Trophoblast cell (in vitro differentiated cells and primary cell): Measurements from ENCODE around the gene CYP4B1.

Source experiments
- DNase-seq, 2 donors: peaks; one replicate each; pipeline ENCODE4 v3.0.0-alpha.2; 2016
- H2AFZ ChIP-seq: 2 replicates; pipeline ENCODE4 v1.6.1; 2013; ENCODE audit warnings: low read length, moderate library complexity, mild to moderate bottlenecking; ENCODE audit not compliant: insufficient read depth, poor library complexity
- H2AK5ac ChIP-seq: 2 replicates; pipeline ENCODE4 v1.6.1; 2013; ENCODE audit warnings: mild to moderate bottlenecking, low read length
- H2BK120ac ChIP-seq: 2 replicates; pipeline ENCODE4 v1.6.1; 2013; ENCODE audit warnings: low read length, mild to moderate bottlenecking, moderate library complexity; ENCODE audit not compliant: insufficient read depth, poor library complexity
- H2BK12ac ChIP-seq: 2 replicates; pipeline ENCODE4 v1.6.1; 2013; ENCODE audit warnings: mild to moderate bottlenecking, low read length, moderate library complexity
- H2BK5ac ChIP-seq: 2 replicates; pipeline ENCODE4 v1.6.1; 2013; ENCODE audit warnings: low read length, low read depth, moderate library complexity, mild to moderate bottlenecking; ENCODE audit not compliant: poor library complexity
- H3K14ac ChIP-seq: 2 replicates; pipeline ENCODE4 v1.6.1; 2013; ENCODE audit warnings: mild to moderate bottlenecking, low read length
- H3K18ac ChIP-seq: 2 replicates; pipeline ENCODE4 v1.6.1; 2013; ENCODE audit warnings: mild to moderate bottlenecking, low read length
- H3K23ac ChIP-seq: 2 replicates; pipeline ENCODE4 v1.6.1; 2013; ENCODE audit warnings: low read length
- H3K27ac ChIP-seq: 2 replicates; pipeline ENCODE4 v1.5.1; 2013; ENCODE audit warnings: low read depth, mild to moderate bottlenecking, inconsistent platforms, low read length, moderate library complexity
- H3K27me3 ChIP-seq: 2 replicates; pipeline ENCODE4 v1.6.1; 2013; ENCODE audit warnings: inconsistent platforms, mild to moderate bottlenecking, low read length, moderate library complexity; ENCODE audit not compliant: insufficient read depth
- H3K36me3 ChIP-seq, 2 experiments: 1 replicate in 1 of 2; 2 replicates in 1 of 2; pipeline ENCODE4 v1.6.1; 2013; ENCODE audit warnings: low read length in 2 of 2, mild to moderate bottlenecking in 2 of 2, moderate library complexity in 1 of 2; ENCODE audit not compliant: insufficient read depth in 2 of 2, control insufficient read depth in 1 of 2
- H3K4ac ChIP-seq: 2 replicates; pipeline ENCODE4 v1.6.1; 2013; ENCODE audit warnings: low read depth, mild to moderate bottlenecking, low read length, moderate library complexity
- H3K4me1 ChIP-seq, 2 experiments: 1 replicate in 1 of 2; 2 replicates in 1 of 2; pipeline ENCODE4 v1.6.1; 2013; ENCODE audit warnings: low read length in 2 of 2, mild to moderate bottlenecking in 2 of 2, moderate library complexity in 1 of 2; ENCODE audit not compliant: insufficient read depth in 2 of 2, control insufficient read depth in 1 of 2
- H3K4me2 ChIP-seq: 2 replicates; pipeline ENCODE4 v1.6.1; 2013; ENCODE audit warnings: inconsistent platforms, mild to moderate bottlenecking, low read length, moderate library complexity
- H3K4me3 ChIP-seq: 2 replicates; pipeline ENCODE4 v1.5.1; 2013; ENCODE audit warnings: mild to moderate bottlenecking, low read depth, low read length, inconsistent platforms
- H3K79me1 ChIP-seq: one replicate; pipeline ENCODE4 v1.6.1; 2013; ENCODE audit warnings: low read length
- H3K79me2 ChIP-seq: 2 replicates; pipeline ENCODE4 v1.6.1; 2013; ENCODE audit warnings: low read length, mild to moderate bottlenecking; ENCODE audit not compliant: control insufficient read depth, insufficient read depth, poor library complexity
- H3K9ac ChIP-seq: 2 replicates; pipeline ENCODE4 v1.6.1; 2013; ENCODE audit warnings: mild to moderate bottlenecking, low read length
- H3K9me3 ChIP-seq: 2 replicates; pipeline ENCODE4 v1.6.1; 2013; ENCODE audit warnings: low read depth, mild to moderate bottlenecking, control low read depth, inconsistent platforms, low read length; ENCODE audit not compliant: insufficient read depth
- H4K12ac ChIP-seq: 2 replicates; pipeline ENCODE4 v1.6.1; 2013; ENCODE audit warnings: low read depth, mild to moderate bottlenecking, low read length, moderate library complexity
- H4K8ac ChIP-seq: 2 replicates; pipeline ENCODE4 v1.6.1; 2013; ENCODE audit warnings: low read depth, mild to moderate bottlenecking, low read length, moderate library complexity
- H4K91ac ChIP-seq: one replicate; pipeline ENCODE4 v1.6.1; 2013; ENCODE audit warnings: low read depth, mild to moderate bottlenecking, low read length, moderate library complexity
- WGBS: extraction: QIAGEN DNeasy Blood & Tissue Kit; methylation state at CpG from one replicate; pipeline ENCODE4 v1.1.7; 2013; ENCODE audit warnings: missing lambda C conversion rate; ENCODE audit not compliant: insufficient read length, insufficient coverage; ENCODE audit errors: extremely low coverage; 5-methylcytosine and 5-hydroxymethylcytosine counted together

The CYP4B1 gene

DNA sequence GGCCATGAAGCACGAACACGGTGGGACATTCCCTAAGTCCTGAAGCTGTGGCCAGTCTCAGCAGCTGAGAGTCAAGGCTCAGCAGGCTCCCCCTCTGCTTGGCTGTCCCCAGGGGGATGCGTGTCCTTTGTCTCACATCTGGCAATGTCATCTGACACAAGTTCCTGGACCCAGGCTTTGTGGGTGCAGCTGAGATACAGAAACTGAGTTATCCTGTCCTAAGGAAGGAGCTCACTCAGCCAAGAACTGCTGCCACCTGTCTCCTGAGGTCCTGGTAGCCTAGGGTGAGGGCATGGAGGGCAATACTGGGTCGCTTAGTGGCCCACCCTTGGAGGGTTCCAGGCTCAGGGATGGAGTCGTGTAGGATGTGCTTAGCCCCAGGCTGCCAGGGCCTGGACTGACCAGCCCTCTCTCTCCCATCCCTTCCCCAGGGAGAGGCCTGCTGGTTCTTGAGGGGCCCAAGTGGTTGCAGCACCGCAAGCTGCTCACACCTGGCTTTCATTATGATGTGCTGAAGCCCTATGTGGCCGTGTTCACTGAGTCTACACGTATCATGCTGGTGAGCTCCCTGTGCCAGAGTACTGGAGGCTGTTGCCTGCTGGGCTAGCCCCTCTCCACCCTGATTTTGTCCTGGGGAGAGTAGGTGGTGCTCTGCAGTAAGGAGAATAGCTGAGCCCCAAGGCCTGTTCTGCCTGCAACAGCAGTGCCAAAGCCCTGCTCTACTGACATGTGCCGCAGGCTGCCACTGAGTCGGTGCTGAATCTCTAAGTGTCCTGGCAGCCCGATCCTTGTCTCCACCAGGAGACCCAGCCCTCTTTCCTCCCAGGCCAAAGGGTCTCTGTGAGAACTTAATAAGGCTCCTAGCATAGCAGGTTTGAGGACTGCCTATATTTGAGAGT lies 13.5 kb downstream of the CYP4B1 start:
- Histone ChIP-seq H3K23ac (no peak overlapping the region), H4K8ac (no peak overlapping the region), H3K4me1 (peaks cover 0 to 1% of the 10 kb centered on the region in 2 experiments), H3K27me3 (no peaks in the 10 kb centered on the region), H3K9ac (no peak overlapping the region), H2BK12ac (no peak overlapping the region), H4K12ac (no peak overlapping the region), H3K36me3 (no peaks in the 10 kb centered on the region), H2AK5ac (no peak overlapping the region), H2AFZ (no peak overlapping the region), H3K14ac (no peak overlapping the region), H3K27ac (no peak overlapping the region), H3K79me2 (no peaks in the 10 kb centered on the region), H3K9me3 (no peaks in the 10 kb centered on the region), H3K4me3 (no peak overlapping the region), H3K18ac (no peak overlapping the region), H2BK120ac (no peak overlapping the region), H3K79me1 (no peaks in the 10 kb centered on the region), H4K91ac (no peak overlapping the region), H3K4me2 (no peak overlapping the region), H2BK5ac (no peak overlapping the region), H3K4ac (no peak overlapping the region)
- DNase-seq = no peak
- no CpG with 5 or more reads among the region's 11 CpGs for WGBS

DNA sequence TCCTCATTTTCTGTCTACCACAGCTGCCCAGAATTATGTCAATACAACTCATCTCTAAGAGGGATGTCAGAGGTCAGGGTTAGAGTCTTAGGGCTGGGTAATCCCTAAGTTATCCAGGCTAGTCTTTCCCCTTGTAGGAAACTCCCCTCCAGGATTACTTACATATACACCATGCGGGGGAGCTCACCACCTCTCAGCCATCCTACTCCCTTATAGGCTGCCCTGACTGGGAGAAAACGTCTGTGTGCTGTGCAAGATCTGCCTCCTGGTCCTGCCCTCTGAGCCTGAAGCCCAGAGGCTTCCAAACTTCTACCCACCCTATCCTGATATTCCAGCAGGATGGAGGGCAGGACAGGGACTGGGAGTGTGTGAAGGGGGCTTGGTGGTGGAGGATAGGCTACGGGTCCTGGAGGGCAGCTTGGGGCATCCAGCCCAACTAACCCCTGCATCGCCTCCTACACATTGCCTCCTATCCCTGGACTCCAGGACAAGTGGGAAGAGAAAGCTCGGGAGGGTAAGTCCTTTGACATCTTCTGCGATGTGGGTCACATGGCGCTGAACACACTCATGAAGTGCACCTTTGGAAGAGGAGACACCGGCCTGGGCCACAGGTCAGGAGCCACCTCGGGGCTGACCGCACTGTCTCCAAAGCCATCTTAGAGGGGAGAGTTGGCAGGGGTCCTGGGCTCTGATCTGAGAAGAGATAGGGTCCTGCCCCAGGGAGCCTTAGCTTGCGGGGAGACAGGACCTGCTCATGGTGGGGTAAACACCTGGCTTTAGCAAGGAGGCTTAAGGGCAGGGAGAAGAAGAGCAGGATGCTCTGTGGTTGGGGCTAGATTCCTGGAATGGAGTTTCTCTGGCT lies 14.4 kb downstream of the CYP4B1 start:
- H3K23ac ChIP-seq = no peak overlapping the region
- no peak overlapping the region for H3K4me3 ChIP-seq
- H4K8ac ChIP-seq = no peak overlapping the region
- no peak overlapping the region for H2AFZ ChIP-seq
- H3K27me3 ChIP-seq = no peaks in the 10 kb centered on the region
- no CpG with 5 or more reads among the region's 11 CpGs for WGBS
- H2AK5ac ChIP-seq = no peak overlapping the region
- no peak for DNase-seq
- no peaks in the 10 kb centered on the region for H3K79me1 ChIP-seq
- no peaks in the 10 kb centered on the region for H3K4me1 ChIP-seq
- no peaks in the 10 kb centered on the region for H3K36me3 ChIP-seq
- H2BK120ac ChIP-seq = no peak overlapping the region
- no peak overlapping the region for H4K12ac ChIP-seq
- no peak overlapping the region for H2BK12ac ChIP-seq
- H3K4me2 ChIP-seq = no peak overlapping the region
- no peak overlapping the region for H3K9ac ChIP-seq
- H3K9me3 ChIP-seq = no peaks in the 10 kb centered on the region
- H3K79me2 ChIP-seq = no peaks in the 10 kb centered on the region
- H3K27ac ChIP-seq = no peak overlapping the region
- H2BK5ac ChIP-seq = no peak overlapping the region
- H3K18ac ChIP-seq = no peak overlapping the region
- H3K4ac ChIP-seq = no peak overlapping the region
- H3K14ac ChIP-seq = no peak overlapping the region
- H4K91ac ChIP-seq = no peak overlapping the region

GRCh38 chr1:46813858-46814396 lies 15.1 kb downstream of the CYP4B1 start:
- Histone ChIP-seq H3K79me2 (no peaks in the 10 kb centered on the region), H3K4me2 (no peak overlapping the region), H2BK5ac (no peak overlapping the region), H4K12ac (no peak overlapping the region), H3K18ac (no peak overlapping the region), H2AK5ac (no peak overlapping the region), H3K79me1 (no peaks in the 10 kb centered on the region), H2AFZ (no peak overlapping the region), H4K8ac (no peak overlapping the region), H3K4ac (no peak overlapping the region), H2BK120ac (no peak overlapping the region), H2BK12ac (no peak overlapping the region), H4K91ac (no peak overlapping the region), H3K9ac (no peak overlapping the region), H3K14ac (no peak overlapping the region), H3K36me3 (no peaks in the 10 kb centered on the region), H3K4me3 (no peak overlapping the region), H3K27ac (no peak overlapping the region), H3K9me3 (no peaks in the 10 kb centered on the region), H3K23ac (no peak overlapping the region), H3K27me3 (no peaks in the 10 kb centered on the region), H3K4me1 (no peaks in the 10 kb centered on the region)
- WGBS = no CpG with 5 or more reads among the region's 9 CpGs
- DNase-seq = no peak

GRCh38 chr1:46815133-46815532 lies 16.3 kb downstream of the CYP4B1 start:
- Histone ChIP-seq H3K14ac (no peak overlapping the region), H3K4ac (no peak overlapping the region), H4K91ac (no peak overlapping the region), H3K27me3 (no peaks in the 10 kb centered on the region), H3K9ac (no peak overlapping the region), H3K4me2 (no peak overlapping the region), H4K12ac (no peak overlapping the region), H2AFZ (no peak overlapping the region), H3K27ac (no peak overlapping the region), H2BK5ac (no peak overlapping the region), H3K36me3 (no peaks in the 10 kb centered on the region), H3K4me1 (no peaks in the 10 kb centered on the region), H4K8ac (no peak overlapping the region), H3K79me1 (no peaks in the 10 kb centered on the region), H3K18ac (no peak overlapping the region), H2AK5ac (no peak overlapping the region), H2BK120ac (no peak overlapping the region), H2BK12ac (no peak overlapping the region), H3K23ac (no peak overlapping the region), H3K79me2 (no peaks in the 10 kb centered on the region), H3K9me3 (no peaks in the 10 kb centered on the region), H3K4me3 (no peak overlapping the region)
- no peak for DNase-seq
- no CpG with 5 or more reads among the region's 6 CpGs for WGBS
